Activated CD8-positive, alpha-beta memory T cell treated with anti-CD3 and anti-CD28 coated beads, Interleukin-2, amount 50 U/mL, for 4 hours (primary cell): ENCODE measurements around the gene ST6GALNAC3.

Source experiments
- DNase-seq: peaks from one replicate; pipeline ENCODE4 v3.0.0-alpha.2; 2020

ST6GALNAC3 gene

GRCh38 chr1:76254104-76255030, 179.8 kb downstream of the ST6GALNAC3 start:
- DNase-seq = no peak

- DNase-seq = no peak
Measured at GRCh38 chr1:76256289-76257223, 182.0 kb downstream of the ST6GALNAC3 start.

GRCh38 chr1:76257823-76258222, 183.3 kb downstream of the ST6GALNAC3 start:
- no peak for DNase-seq

GRCh38 chr1:76259270-76259669, 184.7 kb downstream of the ST6GALNAC3 start:
- DNase-seq = no peak

- DNase-seq = no peak
Measured at GRCh38 chr1:76260279-76260678, 185.7 kb downstream of the ST6GALNAC3 start.

DNA sequence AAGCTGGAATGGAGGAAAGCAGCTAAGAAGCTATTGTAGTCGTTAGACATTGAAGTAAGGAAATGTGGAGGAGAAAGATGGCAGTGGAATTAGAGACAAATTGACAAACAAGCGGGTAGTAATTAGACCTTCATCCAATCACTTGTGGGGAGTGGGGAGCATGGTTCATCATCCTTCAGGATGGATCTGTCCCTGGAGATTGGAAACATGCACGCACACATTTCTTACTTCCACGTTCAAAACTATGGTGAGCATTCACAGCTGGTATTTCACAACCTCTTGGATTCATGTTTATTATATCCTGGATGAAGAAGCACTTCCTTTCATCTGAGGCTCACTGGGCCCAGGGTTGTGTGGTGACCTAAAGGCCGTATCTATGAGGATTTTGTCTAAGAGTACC, 188.1 kb downstream of the ST6GALNAC3 start:
- no peak for DNase-seq

GRCh38 chr1:76264642-76265041, 190.1 kb downstream of the ST6GALNAC3 start:
- DNase-seq = no peak

GRCh38 chr1:76266762-76267161, 192.2 kb downstream of the ST6GALNAC3 start:
- DNase-seq = no peak

GRCh38 chr1:76267631-76268030, 193.1 kb downstream of the ST6GALNAC3 start:
- no peak for DNase-seq

GRCh38 chr1:76268341-76268740, 193.8 kb downstream of the ST6GALNAC3 start:
- no peak for DNase-seq

- no peak for DNase-seq
Measured at GRCh38 chr1:76269155-76269554, 194.6 kb downstream of the ST6GALNAC3 start.

- no peak for DNase-seq
Measured at GRCh38 chr1:76274302-76274701, 199.8 kb downstream of the ST6GALNAC3 start.

DNA sequence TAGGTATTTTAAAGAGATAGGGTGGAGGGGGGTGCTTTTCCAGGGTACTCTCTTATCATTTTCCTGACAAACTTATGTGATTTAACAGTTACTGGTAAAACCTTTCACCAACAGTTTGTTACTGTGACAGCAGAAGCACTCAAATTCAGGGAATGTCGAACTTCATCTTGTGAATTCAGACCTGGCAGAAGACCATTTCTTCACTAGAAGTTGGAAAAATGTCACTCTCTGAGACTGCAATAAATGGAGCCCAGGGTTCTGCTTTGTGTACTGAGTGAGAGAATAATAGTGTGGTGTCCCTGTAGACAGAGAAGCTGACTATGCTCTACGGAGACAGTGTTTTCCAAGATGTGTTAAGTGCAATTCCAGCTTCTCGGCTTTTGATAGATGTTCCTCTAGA, 200.2 kb downstream of the ST6GALNAC3 start:
- no peak for DNase-seq

DNA sequence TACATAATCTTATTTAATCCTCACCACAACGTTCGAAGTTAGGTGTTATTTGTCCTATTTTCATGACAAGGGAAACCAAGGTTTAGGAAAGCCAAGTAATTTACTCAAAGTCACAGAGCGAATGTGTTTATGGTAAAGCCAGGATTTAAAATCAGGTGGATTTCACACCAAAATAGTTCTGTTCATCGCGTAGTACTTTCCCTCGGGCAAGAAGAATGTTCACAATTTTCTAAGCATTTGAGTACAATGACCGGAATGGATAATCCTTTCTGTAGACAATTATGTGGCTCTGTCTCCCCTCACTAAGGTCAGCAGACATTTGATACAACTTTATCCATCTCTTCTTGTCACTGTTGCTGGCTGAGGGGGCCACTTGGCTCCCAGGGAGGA, 204.2 kb downstream of the ST6GALNAC3 start:
- DNase-seq = no peak

- DNase-seq = no peak
Measured at GRCh38 chr1:76279101-76279748, 204.7 kb downstream of the ST6GALNAC3 start.

DNA sequence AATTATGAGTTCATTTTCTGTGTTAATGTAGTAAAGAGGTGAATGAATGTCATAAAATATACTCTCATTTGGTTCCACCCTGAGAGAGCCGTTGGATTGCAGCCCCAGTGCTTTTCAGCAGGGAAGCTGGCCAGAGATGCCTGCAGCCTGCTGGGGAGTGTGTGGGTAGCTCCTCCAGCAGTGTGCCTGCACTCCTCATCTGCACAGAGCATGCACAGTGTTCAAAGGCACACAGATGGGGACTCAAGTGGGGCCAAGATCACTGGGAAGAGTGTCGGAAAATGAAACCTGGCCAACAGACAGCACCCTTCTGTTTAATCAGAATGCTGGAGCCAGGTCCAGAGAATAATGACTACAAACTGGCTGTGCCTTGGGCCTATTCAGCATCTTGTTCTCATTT, 206.8 kb downstream of the ST6GALNAC3 start:
- no peak for DNase-seq

DNA sequence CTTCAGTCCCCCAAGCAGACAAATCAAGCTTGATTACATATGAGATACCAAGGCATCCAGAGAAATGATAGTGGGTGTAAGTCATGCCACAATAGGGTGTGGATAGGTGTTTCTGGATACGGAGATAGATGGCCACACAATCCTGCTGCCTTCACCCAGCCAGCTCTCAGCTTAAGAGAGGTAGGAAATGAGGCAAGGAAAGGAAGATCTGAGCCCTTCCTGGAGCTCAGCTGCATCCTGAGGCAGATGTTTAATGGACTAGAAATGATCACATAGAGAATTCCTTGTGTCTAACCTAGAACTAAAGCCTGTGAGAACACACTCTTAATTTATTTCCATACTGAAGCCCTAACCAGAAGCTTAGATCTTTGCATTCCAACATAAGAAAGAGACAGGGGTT, 210.3 kb downstream of the ST6GALNAC3 start:
- no peak for DNase-seq

GRCh38 chr1:76285578-76286135, 211.1 kb downstream of the ST6GALNAC3 start:
- DNase-seq = no peak

DNA sequence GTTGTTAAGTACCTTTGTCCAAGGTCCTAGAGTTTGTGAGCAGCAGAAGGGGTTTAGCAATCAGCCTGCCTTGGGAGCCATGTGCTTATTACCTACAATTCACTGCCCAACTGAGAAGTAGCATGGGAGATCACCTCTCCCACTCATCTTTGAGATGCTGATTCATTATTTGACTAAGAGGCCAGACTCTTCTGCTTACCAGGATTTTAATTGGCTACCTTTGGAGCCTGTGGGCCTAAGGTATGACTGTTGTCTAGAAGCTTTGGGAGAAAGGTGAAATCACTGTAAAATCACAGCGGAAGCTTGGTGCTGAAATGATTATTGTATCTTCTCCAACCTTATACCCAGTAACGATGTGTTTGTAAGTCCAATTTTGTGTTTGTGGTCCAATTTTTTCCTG, 213.4 kb downstream of the ST6GALNAC3 start:
- DNase-seq = no peak

DNA sequence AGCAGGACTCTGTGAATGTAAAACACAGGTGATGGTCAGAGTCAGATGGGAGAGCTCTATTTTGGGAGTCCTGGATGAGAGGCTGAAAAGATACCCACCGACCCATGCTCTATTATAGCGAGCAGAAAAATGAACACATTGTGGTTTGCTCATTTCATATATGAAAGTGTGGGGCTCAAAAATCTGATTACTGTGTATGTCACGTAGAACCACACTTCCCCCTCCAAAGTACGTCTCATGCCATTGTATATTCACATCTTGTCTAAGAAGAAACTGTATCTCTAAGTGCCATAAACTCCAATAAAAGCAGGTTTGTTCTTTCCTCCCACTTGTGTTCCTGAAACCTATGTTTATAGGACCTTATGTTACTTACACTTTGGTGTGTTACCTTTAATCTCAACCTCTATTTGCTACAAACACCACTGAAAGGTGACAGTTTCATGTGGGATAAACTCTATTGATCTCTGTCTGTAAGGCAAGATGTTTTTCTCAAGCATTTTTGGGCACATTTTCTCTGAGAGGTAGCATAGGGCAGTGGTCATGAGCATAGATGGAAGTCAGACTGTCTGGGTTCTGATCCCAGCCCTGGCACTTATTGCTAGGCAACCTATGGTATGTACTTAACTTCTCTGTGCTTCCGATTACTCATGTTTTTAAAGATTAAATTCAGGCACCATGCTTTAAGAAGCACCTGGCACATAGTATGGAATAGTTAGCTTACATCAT, 214.4 kb downstream of the ST6GALNAC3 start:
- no peak for DNase-seq

GRCh38 chr1:76289692-76290091, 215.1 kb downstream of the ST6GALNAC3 start:
- no peak for DNase-seq

DNA sequence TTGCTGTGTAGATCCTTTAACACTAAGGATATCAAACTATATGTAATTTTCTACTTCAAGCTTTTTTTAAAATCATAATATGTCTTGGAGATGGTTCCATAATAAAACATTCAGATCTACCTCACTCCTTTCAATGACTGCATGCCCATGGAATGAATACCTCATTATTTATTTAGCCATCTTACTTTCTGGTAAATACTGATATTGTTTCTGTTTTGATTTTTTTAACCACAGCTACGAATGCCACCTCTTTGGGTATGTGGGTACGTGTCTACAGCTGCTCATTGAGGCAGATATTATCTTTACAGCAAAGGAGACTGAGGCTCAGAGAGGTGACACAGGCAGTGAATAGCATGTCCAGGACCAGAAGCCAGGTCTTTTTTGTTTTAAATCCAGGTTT, 215.7 kb downstream of the ST6GALNAC3 start:
- no peak for DNase-seq
